Activated gamma-delta T cell treated with Interleukin-2 at 50 U/mL for 16 hours (primary cell): Measurements from ENCODE around the gene RIPK1.
A peak's percentile ranks its signal among the peaks of the same experiment; 100 is the strongest.
"Not testable (repeated sequence)": the region's sequence is repeated elsewhere in the genome, so short reads cannot be mapped to it uniquely, and the experiment has no call there.

Source experiments
- DNase-seq: peaks from one replicate; pipeline ENCODE4 v3.0.0-alpha.2; 2020

Gene RIPK1

DNA sequence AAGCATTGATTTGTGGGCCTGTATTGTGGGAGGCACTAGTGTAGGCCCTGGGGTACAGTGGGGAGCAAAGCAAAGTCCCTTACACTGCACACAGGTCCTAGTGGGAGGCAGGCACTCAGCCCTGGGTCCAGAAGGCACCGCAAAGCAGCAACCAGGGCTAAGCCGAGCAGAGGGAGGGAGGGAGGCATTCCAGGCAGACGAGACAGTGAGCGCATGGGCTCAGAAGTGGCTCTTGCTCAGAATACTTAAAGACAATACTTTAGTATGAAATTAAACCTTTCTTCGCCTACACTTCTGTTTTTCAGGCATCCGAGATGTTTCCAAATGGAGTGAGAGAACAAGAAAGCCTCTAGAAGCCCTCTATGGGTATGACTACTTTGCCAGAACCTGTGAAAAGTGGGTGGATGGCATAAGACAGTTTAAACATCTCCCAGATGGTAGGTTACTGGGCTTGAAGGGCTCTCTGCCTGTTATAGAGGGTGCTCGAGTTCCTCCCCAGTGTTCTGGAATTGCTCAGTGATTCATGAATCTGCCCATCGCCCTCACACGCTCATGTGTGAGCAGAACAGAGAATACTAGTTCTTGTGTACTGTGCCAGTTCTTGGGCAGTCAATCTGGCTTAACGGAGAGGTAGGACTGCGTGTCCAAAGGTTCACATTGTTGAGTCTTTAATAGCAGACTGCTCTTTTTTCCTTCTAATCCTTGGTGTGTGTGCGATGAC is 68.9 kb downstream of the RIPK1 start:
- DNase-seq: no peak

DNA sequence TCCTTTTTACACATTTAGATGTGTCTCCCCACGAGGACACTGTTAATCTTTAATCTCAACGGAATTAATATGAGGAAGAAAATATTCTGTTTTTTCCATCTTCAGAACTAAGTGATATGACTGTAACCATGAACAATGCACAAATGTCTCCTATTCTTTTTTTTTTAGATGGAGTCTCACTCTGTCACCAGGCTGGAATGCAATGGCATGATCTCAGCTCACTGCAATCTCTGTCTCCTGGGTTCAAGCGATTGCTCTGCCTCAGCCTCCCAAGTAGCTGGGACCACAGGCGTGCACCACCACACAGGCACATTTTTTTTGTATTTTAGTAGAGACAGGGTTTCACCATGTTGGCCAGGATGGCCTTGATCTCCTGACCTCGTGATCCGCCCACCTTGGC is 69.6 kb downstream of the RIPK1 start:
- DNase-seq: not testable (repeated sequence)

DNA sequence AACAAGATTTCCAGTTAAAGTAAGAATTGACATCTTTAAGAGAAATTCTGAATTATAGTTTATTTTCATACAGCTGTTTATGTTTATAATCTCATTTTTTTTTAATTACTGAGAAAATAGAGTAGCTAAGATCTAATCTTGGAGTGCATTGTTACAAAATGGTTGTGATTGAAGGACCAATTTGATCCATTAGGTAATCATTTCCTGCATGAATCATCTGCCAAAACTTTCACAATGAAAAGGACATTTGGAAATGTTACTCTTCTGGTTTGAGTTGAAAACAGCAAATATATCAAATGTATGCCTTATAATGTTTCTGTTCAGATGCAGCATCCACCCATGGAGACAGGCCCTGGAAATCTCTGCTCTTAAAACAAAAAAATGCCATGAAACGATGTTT is 70.0 kb downstream of the RIPK1 start:
- no peak for DNase-seq

DNA sequence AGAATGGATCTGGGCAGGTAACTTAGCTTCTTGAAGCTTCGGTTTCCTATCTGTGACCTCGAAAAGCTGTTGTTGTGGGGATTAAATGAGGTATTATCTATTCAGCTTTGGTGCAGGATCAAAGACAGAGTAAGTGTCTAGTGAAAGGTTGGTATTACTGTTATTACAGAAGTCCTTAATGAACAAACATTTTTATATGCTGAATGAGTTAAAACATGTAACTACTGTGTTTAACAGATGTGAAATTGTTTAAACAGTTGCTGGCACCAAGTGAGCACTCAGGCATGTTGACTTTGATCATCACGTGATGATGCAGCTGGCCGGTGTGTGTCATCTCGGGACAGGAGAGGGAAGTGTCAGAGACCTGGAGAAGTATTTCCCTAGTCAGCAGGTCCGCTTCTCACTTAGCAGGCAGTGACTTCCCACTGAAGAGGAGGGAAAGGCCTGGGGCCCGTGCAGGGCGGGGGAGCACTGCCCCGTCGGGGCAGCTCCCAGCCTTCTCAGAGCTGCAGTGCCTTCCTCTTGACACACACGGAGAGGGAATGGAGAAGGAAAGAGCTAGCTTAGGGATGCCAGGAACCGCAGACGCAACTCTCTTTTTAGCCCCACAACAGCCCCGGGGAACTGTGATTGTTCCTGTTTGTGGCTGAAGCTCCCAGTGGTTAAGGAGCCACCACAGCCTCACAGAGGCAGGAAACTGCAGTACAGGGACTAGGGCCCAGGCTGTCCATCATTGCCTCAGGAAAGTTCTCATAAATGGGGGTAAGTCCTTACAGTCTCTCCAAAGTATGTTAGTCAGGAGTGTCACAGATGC is 71.0 kb downstream of the RIPK1 start:
- no peak for DNase-seq

DNA sequence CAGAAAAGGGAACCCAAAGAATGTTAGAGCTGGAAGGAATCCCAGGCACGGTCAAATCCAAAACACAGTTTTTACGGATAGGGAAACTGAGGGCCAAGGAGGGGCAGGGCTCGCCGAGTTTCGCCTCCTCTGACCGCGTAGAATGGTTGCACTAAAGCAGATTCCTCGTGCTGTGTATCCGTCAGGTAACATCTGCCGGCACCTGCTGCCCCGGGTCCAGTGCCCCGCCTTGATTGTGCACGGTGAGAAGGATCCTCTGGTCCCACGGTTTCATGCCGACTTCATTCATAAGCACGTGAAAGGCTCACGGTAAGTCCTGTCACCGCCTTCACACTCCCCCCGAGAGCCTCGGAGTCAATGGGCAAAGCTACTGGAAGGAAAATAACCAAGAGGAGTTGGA is 71.9 kb downstream of the RIPK1 start:
- no peak for DNase-seq

DNA sequence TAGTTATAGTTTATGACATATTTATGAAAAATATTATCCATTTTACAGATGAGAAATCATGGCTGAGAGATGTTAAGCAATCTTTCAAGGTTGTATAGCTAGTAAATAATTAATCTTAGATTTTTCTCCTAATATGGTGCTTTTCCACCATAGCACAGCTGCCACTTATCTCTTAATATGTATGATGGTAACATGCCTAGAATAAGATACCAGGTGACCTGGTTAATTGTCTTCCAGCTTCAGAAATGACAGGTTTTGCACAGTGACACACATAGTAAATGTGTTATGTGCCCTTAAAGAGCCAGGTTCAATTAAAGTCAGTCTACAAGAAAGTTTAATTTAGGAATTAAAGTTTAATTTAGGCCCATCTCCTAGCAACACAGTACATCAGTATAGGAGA is 74.2 kb downstream of the RIPK1 start:
- no peak for DNase-seq

DNA sequence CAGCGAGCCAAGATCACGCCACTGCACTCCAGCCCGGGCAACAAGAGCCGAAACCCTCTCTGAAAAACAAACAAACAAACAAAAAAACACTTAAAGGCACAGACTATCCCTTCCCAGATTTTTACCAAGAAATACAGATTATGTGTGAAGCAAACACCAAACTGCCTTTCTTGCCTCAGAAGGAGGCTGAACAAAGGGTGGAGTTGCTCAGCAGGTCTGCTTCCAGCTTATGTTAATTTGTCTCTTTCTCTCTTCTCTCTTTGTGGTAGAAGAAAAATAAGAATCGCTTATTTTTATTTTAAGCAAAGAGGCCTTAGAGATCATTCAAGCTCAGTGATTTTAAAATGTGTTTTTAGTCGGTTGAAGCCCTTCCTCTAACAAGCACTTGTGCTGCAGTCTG is 74.9 kb downstream of the RIPK1 start:
- no peak for DNase-seq

DNA sequence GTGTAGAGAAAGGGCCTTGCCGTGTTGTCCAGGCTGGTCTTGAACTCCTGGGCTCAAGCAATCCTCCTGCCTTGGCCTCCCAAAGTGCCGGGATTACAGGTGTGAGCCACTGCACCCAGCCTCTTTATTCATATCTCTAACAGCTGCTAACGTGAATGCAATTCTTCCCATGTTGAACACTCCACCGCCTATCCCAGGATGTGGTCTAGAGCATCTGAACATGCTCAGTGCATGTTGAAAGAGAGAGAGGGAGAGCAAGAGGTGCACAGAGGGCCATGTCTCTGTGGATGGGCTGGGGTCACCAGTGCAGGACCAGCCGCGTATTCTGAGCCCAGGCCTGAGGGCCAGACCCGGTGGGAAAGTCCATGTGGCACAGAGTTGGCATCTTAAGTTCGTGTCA is 76.3 kb downstream of the RIPK1 start:
- no peak for DNase-seq

DNA sequence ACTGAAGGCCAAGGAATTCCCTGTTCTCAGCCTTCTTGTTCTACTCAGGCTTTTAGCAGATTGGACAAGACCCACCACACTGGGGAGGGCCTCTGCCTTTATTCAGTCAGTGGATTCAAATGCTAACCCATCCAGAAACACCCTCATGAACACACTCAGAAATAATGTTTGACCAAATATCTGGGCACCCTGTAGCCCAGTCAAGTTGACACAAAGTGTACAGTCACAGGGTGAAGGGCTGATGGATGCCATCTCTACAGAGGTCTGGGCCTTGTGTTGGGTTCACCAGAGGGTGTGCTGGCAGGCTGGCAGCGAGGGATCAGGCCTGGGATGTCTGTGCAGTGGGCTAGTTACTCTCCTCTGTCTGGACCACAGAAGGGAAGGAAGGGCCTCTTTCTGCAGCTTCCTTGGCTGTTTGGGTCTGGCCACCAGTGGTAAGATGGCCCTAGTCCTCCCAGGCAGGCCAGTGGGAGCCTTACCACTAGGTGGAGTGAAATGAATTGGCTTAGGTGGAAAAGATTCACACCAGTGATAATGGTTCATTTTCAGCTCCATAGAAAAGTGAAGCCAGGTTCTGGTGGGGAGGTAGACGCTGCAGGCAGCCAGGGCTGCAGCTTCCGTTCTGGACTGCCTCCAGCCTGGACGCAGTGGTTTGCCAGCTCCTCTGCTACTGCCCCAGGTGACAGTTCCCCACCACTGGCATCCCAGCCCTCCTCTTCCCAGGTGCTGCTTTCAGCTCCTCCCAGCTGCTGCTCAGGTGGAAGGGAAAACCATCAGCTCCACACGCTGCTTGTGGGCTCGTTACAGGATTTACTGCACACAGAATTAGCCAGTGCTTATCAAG is 79.8 kb downstream of the RIPK1 start:
- DNase-seq: no peak

DNA sequence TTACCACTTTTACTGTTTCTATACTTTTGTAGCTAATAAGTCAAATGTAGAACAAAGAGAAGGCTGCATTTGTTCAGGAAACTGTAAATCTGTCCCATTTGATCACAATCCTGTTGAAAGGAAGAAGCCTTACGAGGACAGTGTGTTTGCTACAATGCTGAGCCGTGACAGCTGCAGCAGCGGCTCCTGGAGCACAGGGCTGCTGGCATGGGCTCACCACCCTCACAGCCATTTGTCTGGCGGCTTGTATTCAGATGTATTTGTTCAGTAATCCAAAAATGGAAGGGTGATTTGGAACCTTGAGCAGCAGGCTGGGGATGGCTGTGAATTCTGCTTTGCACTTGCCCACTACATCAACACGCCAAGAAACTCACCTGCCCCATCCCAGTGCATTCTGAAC is 83.4 kb downstream of the RIPK1 start:
- DNase-seq: no peak

DNA sequence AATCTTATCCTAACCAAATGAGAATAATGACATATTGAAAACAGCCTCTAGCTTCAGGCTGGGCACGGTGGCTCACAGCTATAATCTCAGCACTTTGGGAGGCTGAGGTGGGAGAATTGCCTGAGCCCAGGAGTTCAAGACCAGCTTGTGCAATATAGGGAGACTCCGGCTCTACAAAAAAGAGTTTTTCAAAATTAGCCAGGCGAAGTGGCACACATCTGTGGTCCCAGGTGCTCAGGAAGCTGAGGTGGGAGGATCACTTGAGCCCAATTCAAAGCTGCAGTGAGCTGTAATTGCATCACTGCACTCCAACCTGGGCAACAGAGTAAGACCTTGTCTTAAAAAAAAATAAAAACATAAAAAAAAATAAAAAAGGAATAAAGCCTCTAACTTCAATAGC is 84.4 kb downstream of the RIPK1 start:
- DNase-seq: no peak

DNA sequence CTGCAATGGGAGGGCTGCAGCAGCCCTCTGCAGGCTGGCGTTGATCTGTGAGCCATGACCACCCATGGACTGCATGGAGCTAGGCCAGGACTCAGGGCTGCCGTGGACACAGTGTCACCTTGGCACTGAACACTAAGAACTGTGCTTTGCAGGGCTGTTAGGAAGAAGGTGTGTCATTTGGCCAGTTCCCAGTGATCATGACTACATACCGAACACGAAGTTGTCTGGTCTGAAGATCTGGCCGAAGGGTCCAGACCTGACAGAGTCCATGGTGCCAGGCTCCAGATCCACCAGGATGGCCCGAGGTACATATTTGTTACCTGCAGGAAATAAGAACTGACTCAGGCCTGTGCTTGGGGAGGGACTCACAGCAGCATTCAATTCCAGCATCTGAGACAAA is 87.1 kb downstream of the RIPK1 start:
- DNase-seq: not testable (repeated sequence)

DNA sequence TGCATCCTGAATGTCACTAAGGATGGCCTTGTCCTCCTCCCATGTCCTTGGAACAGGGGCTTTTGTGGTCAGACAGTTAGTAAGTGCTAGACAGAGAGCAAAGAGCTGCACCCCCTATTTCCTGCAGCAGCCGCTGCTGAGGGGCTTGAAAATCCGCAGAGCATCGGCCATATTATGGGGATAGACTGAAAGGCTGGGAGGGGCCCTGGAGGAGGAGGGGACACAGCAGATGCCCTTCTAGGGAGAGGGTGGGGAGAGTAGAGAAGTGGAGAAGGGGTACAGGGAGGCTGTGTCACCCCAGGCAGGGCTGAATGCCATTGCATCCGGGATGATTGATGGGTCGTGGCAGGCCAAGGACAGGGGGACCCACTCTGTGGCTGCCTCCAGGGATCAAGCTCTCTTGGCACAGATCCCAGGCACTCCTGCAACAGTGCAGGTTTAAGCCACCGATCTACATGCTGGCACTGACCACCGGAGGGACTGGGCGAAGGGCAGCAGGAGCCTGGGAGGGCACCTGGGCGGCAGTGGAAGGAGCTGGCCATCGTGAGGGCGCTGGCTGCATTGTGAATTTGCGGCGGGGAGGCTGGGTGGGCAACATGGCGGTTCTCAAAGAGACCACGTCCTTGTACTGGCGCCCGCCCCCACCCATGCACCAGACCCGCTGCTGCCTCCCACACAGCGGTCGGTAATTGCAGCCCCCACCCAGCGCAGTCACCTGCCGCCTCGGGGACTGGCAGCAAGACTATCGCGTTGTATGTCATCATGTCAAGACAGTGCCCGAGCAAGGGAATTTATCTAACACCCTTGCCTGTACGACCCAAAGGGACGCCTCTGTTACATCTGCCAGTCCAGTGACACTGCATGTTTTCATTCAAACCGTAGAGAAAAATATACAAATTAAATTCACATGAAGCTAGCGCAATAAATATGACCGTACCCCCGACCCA is 88.2 kb downstream of the RIPK1 start:
- not testable (repeated sequence) for DNase-seq

DNA sequence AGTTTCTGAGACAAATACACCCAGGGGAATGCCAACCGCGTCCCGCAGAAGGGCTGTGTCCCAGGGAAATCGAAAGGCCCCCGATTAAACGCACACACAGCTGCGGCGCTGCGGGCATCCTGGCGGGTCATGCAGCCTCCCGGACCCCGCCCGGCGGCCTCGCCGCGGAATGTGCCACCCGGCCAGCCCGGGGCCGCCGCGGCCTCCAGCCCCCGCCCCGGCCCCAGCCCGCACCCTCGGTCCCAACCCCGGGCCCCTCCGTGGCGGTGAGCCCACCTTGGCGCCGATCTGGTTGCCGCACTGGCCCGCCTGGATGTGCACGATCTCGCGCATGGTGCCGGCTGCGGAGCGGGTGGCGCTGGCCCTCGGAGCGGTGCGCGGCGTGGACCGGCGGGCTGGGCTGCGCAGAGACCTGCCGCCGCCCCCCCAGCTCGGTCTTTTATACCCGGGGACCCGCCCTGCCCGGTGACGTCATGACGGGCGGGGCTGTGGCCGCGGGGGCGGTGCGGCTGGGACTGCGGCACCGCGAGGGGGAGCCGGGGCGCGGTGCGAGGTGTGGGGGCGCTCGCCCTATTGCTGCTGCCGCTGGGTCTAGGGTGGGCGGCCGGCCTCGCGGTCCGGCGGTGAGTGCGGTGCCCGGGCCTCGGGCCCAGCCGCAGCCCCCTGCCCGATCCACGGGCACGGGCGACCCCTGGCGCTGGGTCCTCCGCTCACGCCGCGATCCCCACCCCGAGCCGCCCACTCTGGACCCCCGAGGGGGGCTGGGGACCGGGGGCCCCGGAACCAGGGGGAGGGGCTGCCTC is 89.0 kb downstream of the RIPK1 start, which contains the start of gene TUBB2A:
Gene TUBB2A, minus strand, starts transcription at position 414 of the 803 bp plus-strand sequence. Its CDS starts 81 bp downstream, at position 333.
- peak; percentile 86 for DNase-seq

DNA sequence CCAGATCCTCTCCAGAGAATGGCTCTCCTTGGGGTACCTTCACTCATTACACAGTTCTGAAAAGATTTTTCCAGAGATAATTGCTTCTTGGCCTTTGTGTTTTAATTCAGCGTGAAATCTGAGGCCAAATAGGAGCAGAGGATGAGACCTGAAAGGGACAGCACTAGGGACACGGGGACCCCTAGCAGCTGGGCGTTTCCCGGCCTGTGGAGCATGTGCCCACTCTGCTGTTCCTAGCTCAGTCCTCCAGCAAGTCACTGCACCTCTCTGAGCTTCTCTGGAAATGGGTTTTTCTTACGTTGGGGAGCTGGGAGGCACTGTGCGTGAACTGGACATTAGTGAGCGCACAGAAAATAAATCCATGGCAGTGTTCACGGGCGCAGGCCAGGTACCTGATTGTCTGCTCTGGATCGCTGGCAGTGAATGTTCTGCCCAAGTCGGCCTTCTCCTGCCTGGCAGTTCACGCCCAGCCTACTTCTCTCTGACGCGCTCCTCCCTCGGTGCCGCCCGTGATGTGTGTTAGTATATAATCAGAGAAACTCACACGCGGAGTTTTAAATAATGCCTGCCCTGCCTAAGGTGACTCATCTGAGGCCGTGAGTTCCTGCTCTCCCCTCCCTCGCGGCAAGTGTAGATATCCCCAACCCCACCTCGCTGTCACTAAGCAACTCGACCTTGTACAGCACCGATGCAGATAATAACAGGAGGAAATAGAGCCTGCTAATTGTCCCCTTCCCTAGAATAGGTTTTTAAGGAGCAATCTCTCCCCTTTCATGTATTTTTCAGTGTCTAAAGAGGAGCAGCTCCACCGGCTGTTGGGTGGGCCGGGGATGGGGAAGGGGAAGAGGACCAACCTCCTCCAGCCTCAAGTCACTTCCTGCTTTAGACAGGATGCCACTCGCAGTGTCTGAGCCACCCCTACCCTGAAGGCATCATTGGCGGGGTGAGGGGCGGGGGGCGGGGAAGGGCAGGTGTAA is 91.8 kb downstream of the RIPK1 start:
- peak; percentile 54 for DNase-seq

DNA sequence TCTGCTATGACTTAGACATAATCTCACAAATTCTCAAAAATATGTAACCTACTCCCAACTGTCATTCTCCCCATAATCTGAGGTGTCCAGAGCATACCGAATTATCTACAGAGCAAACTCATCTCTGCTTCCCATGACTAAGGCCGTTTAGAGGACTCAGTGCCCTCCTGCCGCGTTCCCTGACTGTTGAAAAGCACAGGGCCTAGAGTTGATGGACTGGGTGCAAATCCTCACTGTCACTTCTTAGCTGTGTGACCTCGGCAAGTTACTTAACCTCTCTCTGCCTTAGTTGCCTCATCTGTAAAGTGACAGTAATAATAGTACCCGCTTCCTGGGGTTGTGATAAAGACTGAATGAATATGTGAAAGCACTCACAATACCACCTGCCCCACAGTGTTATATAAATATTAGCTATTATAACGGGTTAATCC is 93.8 kb downstream of the RIPK1 start:
- DNase-seq: no peak

DNA sequence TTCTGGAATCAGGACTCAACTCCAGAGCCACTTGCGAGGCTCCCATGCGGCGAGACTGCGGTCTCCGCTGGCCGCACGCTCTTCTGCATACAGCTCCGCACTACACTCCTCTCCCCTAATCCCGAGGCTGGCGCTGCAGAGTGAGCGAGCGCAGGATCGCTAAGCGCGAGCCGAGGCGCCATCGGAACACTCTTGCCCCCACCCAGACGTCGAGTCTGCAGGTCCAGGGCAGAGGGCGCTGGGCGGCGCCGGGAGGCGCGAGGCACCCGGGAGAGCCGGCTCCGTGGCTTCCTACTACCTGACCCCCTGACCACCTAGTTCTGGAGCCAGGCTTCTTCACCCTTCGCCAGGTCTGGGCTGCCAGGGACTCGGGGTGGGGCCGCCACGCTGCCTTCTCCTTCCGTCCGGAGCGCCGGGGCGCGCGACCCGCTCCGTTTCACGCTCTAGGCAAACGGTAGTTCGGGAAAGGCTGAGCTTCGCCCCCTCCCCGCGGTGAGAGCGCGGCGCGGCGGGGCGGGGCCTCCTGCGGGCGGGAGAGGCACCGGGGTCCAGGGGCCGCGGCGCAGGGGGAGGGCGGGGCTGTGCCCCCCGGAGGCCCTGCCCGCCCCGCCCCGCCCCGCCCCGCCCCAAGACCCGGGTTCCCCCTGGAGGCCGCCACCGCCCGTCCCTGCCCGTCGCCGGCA is 94.4 kb downstream of the RIPK1 start:
- peak; percentile 51 for DNase-seq

DNA sequence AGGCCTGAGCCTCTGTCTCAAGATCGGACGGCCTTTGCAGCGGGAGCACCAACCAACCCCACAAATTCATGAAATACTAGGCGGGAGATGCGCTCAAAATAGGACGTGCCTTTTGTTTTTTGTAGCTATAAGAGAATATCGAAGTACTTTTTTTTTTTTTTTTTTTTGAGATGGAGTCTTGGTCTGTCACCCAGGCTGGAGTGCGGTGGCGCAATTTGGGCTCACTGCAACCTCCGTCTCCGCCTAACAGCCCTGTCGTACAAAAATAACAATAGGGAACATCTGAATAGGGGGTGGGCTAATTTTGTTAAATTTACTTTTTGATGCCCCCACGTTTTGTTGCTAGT is 94.9 kb downstream of the RIPK1 start:
- DNase-seq: no peak

DNA sequence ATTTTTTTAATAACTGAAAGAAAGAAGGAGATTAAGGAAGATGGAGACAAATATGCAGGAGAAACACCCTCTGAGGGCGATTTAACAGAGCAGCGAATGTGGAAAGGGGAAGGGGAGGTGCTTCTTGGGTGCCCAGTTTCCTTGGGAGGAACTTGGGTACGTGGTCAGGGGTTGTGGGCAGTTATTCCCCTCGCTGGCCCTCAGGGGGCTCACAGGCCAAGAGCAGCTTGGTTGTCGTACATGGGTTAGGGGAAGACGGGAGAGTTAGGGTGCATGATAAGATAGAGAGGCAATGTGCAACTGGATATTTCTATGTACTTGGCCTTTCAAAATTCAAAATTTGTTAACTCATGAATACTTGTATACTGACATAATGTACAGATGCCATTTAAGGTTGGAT is 96.1 kb downstream of the RIPK1 start:
- no peak for DNase-seq
